Stimulated activated CD8-positive, alpha-beta memory T cell treated with anti-CD3 and anti-CD28 coated beads, Interleukin-7, amount 100 ng/mL, for 48 hours (primary cell): Measurements from ENCODE around the gene PPP6R2.
A peak's percentile ranks its signal among the peaks of the same experiment; 100 is the strongest.

Source experiments
- DNase-seq, 2 donors: peaks; one replicate each; pipeline ENCODE4 v3.0.0-alpha.2; 2020; ENCODE audit warnings: low read depth in 1 of 2; ENCODE audit errors: extremely low read depth in 1 of 2

The PPP6R2 gene, protein sequence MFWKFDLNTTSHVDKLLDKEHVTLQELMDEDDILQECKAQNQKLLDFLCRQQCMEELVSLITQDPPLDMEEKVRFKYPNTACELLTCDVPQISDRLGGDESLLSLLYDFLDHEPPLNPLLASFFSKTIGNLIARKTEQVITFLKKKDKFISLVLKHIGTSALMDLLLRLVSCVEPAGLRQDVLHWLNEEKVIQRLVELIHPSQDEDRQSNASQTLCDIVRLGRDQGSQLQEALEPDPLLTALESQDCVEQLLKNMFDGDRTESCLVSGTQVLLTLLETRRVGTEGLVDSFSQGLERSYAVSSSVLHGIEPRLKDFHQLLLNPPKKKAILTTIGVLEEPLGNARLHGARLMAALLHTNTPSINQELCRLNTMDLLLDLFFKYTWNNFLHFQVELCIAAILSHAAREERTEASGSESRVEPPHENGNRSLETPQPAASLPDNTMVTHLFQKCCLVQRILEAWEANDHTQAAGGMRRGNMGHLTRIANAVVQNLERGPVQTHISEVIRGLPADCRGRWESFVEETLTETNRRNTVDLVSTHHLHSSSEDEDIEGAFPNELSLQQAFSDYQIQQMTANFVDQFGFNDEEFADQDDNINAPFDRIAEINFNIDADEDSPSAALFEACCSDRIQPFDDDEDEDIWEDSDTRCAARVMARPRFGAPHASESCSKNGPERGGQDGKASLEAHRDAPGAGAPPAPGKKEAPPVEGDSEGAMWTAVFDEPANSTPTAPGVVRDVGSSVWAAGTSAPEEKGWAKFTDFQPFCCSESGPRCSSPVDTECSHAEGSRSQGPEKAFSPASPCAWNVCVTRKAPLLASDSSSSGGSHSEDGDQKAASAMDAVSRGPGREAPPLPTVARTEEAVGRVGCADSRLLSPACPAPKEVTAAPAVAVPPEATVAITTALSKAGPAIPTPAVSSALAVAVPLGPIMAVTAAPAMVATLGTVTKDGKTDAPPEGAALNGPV

DNA sequence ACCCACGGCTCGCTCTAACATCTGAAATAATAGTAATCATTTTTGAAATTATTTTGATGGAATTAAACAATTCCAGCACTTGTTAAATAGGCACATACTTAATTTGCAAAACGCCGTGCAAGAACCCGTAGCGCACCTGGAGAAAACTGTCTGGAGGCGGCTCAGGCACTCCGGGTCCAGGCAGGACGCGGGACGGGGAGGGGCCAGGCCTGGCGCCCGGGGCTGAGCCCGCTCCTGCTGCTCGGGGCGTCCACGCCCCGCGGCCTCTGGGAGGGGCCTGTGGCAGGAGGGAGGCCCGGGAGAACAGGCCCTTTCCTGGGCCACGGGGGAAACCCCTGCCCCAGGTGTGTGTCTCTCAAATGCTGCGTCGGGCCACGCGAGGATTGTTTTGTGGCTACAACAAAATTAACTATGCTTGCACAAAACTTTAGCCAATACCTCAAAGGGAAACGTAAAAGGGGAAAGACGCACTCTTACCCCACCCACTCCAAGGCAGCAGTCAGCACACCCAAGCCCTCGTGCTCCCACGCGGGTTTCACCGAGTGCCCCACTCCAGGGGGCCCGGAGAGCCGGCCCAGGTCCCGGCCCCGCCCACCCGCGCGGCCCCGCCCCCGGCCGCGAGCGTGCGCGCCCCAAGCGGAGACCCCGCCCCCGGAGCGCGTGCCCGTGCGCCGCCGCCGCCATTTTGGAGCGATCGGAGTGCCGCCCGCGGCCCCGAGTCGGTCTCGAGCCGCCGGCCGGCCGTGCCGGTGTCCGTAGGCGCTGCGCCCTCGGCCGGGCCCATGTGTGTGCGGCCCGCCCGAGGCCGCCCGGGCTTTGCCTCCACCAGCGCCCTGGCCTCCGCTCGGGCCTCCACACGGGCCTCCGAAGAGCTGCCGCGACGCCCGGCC, at the start of gene PPP6R2:
TSS of gene PPP6R2 (plus strand) at position 677 of the 890 bp plus-strand sequence. CDS start 50,582 bp downstream, outside the sequence.
- DNase-seq: peak; percentile 72 to 75

DNA sequence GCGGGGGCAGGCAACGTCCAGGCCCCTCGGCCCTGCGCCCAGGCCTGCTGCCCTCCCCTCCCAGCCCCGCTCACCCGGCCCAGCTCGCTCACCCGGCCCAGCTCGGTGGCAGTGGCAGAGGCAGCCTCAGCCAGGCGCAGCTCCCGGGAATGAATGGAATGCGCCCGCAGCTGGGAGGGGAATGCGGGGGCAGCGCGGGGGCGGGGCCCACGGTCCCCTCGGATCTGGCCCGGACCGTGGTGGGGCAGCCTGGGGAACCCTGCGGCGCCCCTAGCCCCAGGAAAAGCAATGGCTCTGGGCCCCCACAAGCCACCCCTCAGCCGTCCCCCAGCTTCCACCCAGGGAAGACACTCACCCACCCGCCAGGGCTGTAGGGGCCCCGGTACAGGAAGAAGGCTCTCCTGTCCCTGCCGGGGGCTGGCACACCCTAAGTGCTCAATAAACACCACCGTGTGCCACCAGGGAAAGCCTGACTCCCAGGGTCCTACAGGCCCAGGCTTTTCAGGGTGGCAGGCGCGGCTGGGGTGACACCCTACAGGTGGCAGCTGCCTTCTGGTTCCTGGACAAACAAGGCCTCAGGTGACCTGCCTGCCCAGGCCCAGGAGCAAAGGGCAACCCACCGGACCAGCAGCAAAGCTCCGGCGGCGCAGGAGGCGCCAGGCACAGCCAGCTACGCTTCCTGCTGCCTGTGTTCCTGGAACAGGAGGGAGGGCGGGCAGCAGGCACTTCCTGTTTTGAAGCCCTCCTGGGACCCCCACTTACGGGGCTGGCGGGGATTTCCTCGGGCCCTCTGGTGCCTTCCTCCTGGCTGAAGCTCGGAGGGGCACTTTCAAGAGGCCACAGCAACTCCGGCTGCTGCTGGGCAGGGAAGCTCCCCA, 49.4 kb upstream of the PPP6R2 start:
- no peak for DNase-seq

DNA sequence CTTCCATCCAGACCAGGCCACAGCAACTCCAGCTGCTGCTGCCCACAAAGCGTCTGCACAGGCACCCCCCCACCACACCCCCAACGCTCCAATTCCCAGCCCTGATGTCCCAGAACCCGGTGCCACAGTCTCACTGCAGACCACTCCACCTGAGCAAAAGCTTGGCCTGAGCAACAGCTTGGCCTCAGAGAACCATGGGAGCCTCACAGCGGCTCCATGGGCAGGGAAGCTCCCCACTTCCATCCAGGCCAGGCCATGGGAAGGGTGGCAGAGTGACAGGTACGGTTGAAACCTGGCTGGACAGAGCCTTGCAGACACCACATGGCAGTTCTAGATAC, 48.8 kb upstream of the PPP6R2 start:
- DNase-seq: no peak

DNA sequence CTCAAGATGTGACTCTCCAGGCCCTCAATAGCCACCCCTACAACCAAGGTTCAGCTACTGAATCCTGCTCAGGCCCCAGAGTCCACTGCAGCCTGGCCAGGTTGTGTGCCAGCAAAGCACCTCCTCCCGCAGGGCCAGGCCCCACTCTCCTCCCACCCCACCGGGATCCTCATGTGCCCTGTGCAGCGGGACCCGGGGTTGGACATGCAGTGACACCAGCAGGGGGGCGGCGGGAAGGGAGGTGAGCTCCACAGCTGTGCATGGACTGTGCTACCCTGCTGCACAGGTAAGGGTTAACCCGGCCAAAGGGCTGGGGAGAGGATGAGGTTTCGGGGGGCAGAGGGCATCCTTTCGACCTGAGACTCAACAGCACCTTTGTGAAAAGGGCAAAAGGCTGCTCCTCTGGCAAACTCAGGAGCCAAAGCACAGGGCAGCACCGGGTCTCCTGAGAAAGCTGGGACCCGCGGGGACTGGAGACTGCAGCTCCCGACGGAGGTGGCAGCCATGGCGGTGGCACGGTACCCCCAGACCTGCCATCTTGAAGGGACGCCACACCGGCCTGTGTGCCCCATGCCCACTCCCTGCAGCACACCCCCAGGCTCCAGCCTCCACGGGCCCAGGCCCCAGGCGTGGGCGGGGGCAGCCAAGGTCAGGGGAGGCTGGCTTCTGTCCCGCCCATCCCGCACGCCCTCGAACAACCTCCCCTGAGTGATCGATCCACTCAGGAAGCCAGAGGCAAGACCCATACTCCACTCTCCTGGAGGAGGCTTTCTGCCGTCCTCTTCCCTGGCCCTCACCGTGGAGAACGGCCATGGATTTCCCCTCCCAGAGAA, 46.3 kb upstream of the PPP6R2 start:
- no peak for DNase-seq

DNA sequence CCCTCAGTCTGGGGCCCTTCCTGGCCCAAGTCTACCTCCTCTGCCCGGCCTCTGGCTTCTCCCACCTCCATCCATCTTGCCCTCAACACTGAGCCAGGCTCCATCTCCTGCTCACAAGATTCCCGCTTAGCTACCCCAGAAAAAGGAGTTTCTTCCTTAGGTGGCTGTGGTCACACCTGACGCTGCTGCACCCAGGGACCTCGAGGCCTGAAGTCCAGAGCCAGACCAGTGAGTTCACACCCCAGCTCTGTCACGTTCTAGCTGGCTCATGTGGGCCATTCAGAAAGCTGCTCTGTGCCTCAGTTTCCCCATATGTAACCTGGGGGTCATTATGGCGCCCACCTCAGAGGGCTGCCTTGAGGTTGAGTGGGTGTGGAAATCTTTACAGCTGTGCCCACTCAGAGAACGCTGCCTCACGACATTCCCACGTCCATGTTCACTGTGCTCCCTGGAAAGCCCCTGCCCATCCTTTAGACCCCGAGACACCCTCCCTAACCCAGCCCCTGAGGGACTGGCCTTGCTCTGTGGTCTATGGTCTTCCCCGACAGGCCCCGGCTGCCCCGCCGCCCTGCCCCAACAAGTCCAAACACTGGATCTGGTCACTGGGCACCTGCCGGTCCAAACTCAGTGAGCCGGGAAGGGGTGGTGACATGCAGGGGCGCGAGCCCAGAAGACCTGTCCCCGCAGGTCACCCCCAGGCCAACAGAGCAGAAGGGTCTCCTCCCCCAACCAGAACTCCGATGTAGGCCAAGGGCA, 45.4 kb upstream of the PPP6R2 start:
- DNase-seq: no peak

DNA sequence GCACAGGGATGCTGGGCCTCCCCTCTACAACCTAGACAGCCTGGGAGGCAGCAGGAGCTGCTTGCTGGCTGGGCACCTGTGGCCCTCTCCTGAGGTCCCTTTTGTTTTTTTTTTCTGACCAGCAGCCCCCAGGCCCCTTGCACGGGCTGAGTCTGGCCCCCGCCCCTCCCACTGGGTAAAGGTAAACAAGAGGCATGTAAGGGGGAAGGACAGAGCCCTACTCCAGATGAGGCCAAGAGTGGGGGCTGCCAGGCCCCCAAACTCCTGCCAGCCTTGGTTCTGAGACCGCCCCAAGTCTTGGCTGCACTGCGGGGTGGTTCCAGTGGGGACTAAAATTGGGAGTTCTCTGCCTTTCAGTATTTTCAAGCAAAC, 44.9 kb upstream of the PPP6R2 start:
- DNase-seq: no peak

DNA sequence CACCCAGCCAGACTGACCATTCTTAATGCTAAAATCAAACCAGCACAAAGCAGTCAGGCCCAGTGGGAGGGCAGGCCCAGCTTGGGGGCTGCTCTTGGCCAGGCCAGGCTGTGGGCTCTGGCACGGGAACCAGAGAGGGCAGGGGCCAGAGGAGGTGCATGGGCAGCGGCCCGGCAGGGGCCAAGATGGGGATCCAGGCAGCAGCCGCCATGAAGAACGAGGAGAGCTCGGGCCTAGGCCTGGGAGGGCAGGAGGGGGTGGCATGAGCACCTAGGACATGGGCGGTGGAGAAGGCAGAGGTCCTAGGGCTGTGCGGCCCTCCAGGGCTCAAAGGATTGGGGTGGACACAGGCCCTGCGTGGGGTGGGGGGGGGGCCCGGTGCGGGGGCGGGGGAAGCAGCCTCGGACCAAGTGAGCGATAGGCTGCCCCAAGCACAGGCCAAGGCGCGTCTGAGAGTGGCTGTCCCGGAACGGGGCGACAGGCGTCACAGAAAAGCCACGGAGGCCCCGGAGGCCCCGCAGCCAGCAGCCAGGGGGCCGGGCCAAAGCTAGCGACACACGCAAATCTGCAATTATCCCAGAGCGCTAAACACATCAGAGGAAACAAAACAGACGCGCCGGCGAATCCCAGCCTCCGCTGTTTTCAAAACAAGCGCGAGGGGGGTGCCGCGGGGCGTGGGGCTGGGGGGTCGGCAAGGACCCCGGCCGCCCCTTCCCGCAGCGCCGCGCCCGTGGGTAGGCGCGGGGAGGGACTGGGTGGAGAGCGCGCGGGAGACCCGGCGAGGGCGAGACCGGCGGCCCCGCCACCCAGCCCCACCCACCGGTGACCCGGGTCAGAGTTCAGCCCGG, 44.0 kb upstream of the PPP6R2 start:
- no peak for DNase-seq

DNA sequence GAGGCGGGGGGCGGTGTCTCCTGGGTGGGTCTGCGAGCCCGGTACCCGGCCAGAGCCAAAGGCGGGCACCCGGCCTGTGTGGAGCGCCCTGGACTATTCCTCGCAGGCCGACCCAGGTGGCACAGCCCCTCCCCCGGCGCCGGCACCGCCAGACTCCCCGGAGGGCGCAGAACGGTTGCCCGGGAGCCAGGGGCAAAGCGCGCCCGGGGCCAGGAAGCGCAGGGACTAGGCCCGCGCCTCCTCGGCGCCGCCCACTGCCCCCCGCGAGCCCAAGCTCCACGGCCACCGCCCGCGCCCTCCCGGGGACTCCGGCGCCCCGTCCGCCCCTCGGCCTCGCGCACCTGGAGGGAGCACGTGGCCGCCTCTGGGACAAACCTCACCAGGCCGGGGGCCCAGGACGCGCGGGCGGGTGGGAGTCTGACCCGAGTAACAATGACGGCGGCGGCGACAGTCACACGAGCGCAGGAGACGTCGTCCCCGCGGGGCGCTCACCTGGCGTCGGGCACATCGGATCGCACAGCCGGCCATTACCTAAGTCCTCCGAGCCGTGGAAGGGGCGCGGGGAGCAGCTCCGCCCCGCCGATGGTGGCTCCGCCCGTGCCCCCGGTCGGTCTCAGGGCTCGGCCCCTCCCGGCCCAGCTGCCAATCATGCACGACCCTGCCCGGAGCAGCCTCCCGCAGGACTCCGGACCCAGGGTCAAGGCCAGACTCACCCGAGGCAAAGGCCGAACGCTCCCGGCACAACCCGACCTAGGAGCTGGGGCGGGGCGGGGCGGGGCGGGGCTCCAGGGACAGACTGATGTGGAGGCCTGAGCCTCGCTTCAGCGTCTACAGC, 43.1 kb upstream of the PPP6R2 start:
- DNase-seq: no peak

DNA sequence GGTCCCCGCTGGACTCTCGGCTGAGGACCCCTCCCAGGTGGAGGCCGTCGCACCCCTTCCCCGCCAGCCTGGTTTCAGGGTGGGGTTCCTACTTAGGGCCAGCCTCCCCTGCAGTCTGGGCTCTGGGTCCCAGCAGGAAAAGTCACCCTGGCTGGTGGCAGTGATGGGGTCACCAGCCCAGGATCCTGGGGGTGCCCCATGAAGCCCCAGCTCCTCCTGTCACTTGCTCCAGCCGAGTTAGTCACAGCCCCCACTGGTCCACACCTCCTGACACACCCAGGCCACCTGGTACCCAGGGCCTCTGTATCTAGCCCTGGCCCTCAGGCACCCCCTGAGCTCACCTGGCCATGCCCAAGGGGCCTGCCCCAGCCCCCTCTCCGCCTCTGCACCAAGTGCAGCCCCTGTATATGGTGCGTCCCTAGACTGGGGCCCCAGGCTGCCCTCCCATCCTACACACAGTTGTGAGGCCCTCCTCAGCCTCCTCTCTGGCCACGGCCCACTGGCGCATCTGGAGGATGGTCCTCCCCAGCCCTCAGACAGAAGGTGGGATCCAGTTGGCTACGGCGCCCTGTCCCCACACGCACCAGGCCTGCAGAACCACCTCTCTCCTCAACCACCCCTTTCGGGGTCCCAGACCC, 42.4 kb upstream of the PPP6R2 start:
- DNase-seq: no peak

DNA sequence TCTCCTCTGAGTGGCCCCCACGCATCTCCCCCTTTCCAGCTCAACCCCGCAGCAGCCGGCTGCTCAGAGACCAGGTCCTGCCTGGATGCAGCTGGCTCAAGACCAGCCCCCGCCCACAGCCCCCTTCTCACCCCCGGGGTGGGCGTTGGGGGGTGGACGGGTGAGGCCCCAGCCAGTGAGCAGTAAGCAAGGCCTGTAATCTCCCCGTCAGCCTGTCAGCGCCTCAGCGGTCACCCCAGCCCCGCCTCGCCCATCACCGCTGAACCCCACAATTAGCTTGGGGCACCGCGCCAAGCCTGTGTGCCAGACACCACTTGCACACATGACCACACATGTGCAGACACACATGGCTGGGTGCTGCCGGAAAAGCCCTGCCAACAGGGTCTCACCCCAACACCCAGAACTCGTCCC, 41.5 kb upstream of the PPP6R2 start:
- no peak for DNase-seq

DNA sequence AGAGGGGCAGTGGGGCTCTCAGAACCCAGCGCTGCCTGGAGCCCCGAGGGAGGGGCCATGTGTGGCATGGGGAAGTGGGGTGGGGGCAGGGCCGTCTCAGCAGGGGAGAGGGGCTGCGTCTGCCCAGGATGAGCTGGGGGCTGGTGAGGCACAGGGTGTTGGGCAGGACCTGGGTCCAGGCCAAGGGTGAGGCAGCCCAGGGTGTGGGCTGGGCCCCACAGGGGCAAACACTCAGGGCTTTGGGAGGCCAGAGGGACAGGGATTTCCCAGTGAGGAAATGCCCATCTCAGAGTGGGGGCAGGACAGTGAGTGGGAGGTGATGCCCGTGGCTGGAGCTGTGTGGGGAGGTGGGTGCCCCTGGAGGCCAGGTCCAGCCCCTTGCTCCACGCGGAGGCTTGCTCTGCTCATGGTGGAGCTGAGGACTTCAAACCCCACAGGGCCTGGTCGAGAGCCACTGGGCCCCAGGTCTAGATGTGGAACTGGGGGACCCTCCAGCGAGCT, 41.0 kb upstream of the PPP6R2 start:
- no peak for DNase-seq

DNA sequence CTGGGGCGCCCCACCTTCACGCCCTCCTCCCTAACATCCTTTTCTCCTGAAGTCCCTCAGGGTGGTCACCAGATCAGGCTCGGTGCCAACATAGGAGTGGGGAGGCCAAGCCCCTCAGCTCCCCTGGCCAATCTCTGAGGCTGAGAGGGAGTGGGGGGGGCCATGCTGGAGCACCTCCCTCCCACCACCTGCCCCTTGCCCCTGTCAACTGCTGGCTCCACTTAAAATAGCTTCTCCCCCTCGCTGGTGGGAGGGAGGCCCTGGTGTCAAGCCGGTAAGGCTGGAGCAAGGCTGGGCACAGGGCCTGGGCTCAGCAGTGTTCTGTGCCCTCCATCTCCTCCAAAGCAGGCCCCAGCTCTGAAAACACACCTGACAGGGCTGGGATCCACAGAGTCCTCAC, 40.6 kb upstream of the PPP6R2 start:
- no peak for DNase-seq

DNA sequence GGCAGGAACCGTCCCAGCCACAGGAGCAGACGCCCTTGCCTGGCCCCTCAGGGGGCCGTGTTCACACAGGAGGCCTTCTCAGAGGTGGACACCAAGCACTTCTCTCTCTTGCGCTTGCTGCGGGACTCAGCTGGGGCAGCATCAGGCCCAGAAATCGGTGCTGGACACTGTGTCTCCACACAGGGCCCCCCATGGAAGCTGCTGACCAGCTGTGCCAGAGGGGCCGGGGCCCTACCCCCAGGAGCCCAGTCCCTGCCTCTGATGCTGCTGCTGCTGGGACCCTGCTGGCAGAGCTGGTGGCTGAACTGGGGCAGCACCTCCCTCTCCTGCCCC, 39.6 kb upstream of the PPP6R2 start:
- no peak for DNase-seq

DNA sequence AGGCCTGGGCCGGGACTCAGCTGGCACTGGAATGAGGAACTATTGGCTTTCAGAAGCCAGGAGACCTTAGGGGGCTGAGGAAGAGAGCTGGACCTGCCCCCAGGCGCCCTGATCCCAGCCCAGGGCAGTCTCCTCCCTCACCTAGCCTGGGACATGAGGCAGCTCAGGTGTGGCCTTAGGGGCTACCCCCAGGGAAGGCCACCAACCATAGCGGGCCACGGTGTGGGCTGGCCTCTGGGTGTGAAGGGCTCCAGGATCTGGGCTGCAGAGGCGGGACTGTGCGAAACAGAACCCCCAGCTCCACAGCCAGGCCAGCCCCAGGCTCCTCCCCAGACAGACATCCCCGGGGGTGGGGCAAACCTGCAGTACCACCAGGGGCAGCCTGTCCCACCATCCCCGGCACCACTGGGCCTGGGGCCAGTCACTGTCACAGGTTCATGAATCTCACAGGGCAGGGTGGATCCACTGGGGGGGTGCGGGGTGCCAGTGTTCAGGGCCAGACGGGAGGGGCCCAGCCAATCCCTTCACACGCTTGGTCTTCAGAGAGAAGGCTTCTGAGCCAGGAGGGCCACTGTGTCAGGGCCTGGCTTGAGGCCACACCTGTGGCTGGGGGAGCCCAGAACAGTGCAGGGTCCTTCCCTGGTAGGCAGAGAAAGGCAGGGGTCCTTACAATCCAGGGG, 39.1 kb upstream of the PPP6R2 start:
- no peak for DNase-seq

DNA sequence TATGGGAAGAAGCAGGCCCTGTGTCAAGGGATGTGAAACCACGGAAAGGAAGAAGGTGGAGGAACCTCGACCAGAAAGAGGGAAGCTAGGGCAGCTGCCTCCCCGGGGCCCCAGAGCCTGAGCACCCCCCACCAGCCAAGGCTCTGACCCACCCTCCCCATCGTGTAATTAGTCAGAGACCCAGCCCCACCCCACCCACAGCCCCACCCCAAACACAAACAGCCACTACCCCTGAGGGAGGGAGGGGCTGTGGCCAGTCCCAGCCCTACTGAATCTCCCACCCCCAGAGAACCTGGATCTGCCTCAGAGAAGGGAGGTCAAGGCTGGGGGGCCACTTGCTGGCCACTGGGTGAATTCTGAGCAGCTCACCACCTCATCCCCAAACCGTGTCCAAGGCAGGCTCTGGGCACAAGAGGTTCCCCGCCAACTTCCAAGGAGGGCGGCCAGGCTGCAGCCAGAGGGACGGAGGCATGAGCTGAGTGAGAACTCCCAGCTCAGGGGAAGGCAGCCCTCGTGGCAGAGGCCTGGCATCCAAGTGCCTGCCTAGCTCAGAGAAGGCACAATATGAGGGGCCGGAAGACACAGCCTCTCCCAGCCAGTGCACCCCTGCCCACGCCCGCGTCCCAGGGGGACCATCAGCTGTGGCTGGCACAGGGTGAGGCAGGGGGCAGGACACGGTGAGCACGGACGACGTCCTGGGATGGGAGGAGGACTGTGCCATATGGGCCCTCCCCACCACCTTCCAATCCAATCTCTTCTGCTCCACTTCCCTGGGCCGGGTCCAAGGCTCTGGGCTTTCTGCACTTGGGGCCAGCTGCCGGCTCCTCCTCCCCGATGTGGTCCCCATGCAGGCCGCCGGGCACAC, 38.4 kb upstream of the PPP6R2 start:
- no peak for DNase-seq
